HG03460 (cell line): ENCODE data around the gene DAZAP1.

Experiments
- ATAC-seq: cut with Tn5 transposase; IDR thresholded peaks from one replicate; pipeline ENCODE4 v1.9.1; 2021; ENCODE audit not compliant: unreplicated experiment

The DAZAP1 gene

DNA sequence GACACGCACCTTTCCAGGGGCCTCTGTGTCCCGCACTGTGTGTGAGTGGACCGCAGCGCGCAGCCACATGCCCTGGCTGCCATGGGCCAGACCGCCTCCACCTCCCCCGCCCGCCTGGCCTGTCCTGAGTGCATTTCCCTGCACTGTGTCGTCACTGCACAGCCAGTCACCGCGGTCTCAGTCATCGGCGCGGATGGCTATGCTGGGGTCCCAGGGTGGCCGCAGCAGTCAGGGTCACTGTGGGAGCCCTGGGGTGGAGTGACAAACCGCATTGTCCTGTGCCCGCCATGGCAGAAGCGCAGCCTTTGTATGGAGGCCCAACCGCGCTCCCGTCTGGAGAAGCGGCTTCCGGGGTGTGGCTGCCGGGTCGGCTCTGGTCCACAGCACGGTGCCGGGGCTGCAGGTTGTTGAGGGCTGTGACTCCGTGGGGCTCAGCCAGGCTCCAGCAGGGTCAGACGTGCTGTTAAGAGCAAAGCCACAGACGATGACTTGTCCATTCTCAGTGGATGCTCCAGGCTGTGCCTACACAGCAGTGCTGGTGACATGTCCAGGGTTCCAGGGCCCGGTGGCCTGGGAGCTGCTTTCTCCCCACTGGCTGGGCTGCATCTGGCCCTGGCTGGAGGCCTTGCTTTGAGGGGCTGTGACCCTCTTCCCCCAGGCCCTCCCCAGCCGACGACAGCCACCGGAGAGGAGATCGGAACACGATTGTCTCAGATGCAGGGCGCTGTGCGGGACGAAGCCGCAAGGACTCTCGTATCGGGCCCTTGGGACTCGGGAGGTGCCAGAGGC is 30.0 kb upstream of the DAZAP1 start:
- ATAC-seq = no peak

DNA sequence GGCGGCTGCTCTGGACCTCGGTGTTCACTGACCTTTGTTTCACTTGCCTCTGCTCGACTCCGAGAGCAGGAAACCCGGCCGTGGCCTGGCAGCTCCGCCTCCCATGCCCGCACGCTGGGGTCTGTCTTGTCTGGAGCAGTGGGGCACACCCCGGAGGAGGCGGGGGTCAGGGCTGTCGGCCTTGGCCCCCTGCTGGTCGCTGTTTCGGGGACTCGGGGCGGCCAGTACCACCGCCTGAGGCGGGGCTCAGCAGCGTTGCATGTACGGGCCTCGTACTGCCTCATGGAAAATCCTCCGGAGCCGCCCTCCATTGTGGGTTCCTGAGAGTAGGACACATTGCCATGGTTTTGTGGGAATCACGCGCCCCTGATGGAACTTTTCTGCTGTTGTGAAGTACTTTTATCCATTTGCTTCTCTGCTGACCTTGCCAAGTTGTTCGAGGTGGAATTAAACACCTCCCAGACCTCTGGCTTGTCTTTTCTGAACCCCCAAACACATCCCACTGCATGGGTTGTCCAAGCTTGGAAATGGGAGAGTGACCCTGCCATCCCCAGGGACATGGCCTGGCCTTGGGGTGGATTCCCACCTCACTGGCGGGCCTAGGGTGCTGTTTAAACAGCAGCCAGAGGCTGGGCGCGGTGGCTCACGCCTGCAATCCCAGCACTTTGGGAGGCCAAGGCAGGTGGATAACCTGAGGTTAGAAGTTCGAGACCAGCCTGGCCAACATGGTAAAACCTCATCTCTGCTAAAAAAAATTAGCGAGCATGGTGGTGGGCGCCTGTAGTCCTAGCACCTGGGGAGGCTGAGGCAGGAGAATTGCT is 29.2 kb upstream of the DAZAP1 start:
- no peak for ATAC-seq

DNA sequence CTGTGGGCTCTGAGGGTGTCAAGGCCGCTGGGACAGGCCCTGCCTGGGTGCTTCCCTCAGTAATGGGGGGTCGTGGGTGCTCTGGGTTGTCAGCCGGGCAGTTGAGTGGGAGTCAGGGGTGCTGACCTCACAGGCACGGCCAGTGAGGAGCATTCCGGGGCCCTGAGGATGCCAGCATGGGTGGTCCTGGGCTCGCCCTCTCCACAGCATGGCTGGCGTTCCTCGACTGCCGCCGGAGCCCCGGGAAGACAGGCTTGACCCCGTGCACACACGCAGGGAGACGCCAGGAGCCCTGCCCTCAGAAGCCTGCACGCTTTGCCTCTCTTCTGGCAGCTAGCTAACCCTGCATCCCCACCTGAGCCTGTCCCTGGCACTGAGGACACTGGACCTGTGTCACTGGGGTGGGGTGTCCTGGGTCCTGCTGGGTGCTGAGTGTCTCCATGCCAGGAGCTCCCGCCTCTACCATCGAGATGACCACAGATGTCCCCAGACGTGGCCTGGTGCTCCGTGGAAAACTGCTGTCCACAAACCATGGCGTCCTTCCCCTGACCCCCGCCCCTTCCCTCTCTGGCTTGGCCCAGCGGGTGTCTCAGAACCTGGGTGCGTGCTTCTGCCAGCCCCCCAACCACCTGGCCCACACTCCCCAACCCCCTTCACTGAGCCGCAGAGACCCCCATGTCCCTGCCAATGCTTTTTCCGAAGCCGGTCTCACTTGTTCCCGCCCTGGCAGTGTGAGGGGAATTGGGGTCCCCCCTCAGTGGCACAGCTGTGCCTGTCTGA is 28.1 kb upstream of the DAZAP1 start:
- ATAC-seq = no peak

DNA sequence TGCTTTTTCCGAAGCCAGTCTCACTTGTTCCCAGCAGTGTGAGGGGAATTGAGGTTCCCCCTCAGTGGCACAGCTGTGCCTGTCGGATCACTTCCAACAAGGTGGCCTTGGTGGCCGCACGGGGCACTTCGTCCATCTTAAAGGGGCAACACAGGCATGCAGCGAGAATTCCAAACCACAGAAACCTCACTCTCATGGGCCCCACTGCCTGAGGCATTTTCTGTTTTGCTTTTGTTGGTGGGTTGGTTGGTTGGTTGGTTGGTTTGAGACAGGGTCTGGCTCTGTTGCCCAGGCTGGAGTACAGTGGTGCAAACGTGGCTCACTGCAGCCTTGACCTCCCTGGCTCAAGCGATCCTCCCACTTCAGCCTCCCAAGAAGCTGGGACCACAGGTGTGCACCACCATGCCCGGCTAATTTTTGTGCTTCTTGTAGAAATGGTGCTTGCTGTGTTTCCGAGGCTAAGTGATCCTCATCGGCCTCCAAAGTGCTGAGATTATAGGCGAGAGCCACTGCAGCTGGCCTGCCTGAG is 27.4 kb upstream of the DAZAP1 start:
- no peak for ATAC-seq

DNA sequence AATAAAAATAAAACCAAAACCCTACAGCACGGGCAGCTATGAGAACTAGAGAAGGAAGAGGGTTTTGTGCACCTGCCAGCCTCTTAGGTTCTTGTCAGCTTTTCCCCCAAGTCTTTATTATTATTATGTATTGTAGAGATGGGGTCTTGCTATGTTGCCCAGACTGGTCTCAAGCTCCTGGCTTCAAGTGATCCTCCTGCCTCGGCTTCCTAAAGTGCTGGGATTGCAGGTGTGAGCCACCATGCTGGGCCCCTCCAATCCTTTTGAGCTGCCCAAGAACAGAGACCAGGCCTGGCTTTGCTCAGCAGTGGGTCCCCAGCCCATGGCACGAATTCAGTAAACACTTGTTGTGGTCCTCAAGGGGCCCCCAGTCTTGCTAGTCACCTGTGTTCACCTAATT is 25.1 kb upstream of the DAZAP1 start:
- ATAC-seq = no peak

DNA sequence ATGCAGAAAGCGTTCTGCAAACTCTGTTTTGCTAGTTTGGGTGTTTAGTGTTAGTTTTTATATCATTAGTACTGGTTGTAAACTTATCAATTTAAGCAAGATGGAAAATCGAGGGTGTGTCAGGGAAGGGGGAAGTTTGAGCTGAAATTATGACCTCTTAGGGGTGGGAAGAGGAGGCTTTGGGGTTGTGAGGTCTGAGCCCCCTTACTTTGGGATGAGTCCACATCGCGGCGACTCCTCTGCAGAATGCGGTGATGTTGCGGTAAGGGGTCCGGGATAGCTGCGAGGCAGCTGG is 24.4 kb upstream of the DAZAP1 start:
- ATAC-seq = no peak

DNA sequence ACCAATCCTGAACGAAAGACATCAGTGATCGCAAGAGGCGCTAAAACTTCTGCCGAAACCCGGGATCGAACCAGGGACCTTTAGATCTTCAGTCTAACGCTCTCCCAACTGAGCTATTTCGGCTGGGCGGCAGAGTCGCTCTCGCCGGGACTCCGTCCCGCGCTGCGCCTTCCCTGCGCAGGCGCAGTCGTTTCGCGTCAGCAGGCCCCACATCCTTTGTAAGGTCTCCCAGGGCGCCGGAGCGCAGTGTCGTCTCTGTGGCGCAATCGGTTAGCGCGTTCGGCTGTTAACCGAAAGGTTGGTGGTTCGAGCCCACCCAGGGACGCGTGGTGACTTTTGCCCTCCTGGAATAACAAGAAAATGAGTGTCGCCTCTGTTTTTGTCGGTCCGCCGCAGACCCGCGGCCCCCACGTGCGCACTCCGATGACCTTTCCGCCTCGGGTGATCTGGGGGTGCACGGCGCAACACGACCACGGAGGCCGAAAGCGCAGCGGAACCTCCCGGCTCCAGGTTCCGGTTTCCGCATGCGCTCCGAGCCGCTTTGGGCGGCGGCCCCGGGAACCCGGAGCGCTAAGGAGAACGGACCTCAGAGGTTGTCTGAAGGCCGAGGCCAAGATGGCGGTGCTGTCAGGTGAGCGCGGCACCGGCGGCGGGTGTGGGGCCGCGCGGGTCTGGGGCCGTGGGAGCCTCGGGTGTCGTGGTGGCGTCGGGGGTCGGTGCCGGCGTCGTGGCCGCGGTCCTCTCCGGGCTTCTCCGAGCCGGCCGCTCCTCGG is 23.9 kb upstream of the DAZAP1 start, which contains the start of gene NDUFS7:
TSS of gene NDUFS7 (plus strand) at position 596 of the 773 bp plus-strand sequence. CDS start at position 616, 20 bp downstream.
- ATAC-seq = peak; percentile 72

DNA sequence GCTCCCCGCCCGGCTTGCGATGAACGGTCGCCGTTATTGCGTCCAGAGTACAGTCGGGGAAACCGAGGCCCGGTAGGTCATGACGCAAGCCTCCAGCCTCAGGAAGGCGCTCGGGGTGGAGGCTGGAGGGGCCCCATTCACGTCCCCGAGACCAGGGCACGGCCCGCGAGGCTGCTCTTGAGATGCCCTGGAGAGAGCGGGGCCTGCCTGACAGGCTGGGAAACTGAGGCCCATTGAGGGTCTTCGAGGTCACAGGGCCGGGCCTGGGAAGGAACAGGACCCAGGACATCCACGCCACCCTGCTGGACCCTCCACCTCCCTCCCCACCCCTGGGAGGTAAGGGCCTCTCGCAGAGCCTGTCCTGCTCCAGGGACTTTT is 23.3 kb upstream of the DAZAP1 start:
- no peak for ATAC-seq

DNA sequence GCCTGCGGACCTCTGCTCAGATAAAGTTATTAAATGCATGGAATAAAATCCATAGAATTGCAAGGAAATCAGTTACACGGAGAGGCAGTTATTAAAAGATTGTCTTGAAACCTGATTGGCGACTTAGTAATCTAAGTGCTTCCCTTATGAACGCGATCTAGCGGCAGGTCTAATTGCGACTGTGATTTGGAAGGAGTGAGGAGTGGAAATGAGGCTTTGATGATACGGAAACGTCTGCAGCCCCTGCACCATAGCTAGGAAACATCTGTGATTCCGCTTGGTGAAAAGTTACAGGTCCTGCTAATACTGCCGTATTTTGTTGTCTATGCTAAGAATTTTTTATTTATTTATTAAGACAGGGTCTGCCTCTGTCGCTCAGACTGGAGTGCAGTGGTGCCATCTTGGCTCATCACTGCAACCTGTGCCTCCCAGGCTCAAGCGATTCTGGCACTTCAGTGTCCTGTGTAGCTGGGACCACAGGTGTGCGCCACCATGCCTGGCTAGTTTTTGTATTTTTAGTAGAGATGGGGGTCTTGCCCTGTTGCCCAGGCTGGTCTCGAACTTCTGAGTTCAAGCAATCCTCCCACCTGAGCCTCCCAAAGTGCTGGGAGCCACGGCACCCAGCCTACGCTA is 22.8 kb upstream of the DAZAP1 start:
- no peak for ATAC-seq

DNA sequence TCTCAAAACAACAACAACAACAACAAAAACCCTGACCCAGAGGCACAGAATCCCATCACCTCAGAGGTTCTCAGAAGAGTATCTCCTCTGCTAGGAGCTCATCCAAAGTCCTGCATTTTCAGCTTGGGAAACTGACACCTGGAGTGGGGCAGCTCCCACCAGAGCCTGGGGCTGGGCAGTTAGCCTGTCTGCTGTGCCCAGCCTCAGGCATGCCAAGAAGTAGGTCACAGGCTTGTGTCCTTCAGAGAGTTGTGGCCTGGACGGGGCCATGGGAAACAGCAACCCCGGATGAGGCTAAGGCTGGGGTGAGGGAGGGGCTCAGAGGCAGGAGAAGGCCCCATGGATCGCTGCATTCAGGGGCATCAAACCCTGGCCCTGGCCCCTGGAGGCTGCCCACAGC is 21.6 kb upstream of the DAZAP1 start:
- ATAC-seq = no peak

DNA sequence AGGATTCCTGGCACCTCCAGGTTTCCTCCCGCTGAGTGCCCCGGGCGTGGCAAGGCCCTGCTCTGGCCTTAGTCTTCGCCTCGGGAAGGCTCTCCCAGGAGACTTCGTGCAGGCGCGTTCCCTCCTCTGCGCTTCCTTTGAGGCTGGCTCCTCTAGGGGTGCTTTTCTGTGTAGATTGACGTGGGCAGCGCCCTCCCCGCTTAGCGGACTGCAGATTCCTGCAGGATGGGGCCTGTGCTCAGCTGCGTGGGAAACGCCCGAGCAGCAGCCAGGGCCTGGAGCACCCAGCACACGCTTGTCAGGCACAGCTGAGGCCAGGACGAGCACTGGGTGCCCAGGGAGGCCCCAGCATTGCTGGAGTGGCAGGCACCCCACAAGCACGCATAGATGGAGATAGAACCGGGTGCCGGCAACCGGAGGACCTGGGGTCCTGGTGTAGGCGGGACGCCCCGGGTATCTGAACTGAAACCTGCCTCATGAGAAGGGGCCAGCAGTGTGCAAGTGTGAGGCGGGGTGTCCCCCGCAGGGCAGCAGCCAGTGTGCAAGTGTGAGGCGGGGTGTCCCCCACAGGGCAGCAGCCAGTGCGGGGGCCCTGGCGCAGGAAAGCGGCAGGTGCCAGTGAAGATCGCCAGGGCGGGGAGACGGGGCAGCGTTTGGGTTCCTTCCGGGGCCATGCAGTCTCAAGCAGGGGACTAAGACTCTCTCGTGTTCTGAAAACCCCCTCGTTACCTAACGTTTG is 20.3 kb upstream of the DAZAP1 start:
- no peak for ATAC-seq

DNA sequence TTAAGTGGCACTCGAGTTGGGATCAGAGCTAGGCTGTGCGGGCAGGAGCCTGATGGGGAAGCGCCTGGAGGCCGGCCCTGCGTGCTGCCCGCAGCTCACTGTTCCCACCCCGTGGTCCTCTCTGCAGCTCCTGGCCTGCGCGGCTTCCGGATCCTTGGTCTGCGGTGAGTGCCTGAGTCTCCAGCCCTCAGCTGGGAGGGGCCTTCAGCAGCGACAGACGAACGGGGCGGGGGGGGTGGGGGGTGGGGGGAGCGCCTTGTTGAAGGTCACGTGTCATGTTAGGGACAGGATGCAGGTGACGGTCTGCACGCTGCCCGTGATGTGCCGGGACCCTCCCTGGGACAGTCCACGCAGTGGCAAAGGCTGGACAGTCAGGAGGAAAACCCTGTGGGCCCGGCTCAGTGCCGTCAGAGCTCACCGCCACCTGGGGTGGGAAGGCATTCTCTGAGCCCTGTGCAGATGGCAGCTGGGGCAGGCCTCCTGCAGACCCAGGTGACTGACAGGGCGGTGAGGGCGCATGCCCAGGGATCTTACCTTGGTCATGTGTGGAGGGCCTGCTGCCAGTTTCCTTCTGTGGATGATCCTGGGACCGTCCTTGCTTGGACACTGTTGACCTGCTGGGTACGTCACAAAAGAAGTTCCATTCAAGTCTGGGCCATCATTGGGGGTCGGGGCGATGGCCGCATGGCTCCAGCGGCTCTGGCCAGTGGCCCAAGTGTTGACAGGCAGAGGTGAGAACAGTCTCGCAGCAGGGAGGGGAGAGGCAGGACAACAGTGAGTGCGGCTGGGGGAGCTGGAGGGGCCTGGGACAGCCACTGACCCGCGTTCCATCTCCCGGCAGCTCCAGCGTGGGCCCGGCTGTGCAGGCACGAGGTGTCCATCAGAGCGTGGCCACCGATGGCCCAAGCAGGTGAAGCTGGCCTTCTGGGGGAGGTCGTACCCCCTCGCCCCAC is 19.4 kb upstream of the DAZAP1 start:
- ATAC-seq = no peak

DNA sequence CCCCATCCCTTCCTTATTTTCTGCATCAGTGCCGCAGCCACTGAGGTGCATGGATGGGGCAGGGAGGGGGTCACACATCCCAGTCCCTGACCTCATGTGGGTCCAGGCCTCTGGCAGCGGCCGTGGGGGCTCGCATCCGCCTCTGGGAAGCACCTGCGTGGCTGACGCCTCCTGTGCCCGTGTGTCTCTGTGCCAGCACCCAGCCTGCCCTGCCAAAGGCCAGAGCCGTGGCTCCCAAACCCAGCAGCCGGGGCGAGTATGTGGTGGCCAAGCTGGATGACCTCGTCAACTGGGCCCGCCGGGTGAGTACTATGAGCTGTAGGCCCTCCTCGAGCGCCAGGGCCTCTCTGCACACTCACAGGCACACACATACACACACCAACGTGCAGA is 18.8 kb upstream of the DAZAP1 start:
- ATAC-seq = no peak

DNA sequence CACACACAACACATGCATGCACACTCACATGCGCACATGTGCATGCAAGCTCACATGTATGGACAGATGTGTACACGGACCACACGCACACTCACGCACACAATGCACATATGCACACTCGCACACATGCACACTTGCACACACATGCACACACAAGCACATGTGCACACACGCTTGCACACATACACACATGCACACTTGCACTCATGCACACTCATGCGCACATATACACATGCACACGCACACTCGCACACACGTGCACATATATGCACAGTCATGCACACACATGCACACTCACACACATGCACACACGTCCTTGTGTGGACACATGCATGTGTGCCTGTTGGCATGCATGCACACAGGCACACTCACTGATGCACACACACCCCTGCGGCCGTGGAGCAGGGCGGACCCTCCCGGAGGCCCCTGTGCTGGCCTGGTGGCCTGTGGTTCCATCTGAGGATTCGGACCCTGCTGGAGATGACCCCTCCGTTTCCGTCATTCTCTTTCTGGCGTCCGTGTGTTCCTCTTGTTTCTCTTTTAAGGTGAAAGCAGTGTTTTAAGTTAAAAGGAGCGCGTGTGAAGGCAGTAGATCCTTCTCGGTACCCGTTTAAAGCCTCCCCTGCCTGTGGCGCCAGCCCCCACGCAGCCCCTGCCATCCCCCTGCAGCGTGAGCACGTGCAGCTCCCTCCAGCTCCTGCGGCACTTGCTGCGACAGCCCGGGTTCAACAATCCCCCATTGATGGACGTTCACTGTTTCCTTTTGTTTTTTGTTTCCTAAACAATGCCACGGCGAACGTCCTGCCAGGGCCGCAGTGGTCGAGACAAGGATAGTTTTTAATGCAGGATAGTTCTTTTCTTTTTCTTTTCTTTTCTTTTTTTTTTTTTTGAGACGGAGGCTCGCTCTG is 18.1 kb upstream of the DAZAP1 start:
- no peak for ATAC-seq

DNA sequence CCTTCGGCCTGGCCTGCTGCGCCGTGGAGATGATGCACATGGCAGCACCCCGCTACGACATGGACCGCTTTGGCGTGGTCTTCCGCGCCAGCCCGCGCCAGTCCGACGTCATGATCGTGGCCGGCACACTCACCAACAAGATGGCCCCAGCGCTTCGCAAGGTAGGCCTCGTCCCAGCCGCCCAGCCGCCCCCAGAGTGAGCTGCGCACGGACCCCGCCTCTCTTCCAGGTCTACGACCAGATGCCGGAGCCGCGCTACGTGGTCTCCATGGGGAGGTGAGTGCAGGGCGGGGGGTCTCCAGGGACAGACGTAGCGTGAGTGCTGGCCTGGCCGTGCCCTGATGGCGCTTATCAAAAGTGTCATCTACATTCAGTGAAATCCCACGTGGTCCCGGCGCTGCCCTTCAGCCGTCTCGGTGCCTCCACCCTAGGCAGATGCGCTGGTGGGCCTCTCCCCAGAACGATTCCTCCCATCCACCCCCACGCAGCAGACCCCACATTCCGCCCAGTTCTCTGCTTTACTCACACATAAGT is 16.4 kb upstream of the DAZAP1 start:
- no peak for ATAC-seq

DNA sequence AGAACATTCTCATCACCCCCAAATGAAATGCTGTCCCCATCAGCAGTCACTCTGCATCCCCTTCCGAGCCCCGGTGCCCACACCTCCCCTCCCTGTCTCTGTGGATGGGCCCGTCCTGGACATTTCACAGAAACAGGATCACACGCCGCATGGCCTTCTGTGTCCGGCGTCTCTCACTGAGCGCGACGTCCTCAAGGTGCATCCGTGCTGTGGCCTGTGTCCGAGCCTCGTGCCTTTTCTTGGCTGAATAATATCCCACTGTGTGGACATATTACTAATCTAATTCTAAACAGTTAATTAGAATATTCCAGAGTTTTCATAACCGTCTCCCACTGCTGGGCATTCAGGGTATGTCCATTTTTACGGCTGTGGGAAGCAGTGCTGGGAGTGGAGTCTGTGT is 15.0 kb upstream of the DAZAP1 start:
- no peak for ATAC-seq

DNA sequence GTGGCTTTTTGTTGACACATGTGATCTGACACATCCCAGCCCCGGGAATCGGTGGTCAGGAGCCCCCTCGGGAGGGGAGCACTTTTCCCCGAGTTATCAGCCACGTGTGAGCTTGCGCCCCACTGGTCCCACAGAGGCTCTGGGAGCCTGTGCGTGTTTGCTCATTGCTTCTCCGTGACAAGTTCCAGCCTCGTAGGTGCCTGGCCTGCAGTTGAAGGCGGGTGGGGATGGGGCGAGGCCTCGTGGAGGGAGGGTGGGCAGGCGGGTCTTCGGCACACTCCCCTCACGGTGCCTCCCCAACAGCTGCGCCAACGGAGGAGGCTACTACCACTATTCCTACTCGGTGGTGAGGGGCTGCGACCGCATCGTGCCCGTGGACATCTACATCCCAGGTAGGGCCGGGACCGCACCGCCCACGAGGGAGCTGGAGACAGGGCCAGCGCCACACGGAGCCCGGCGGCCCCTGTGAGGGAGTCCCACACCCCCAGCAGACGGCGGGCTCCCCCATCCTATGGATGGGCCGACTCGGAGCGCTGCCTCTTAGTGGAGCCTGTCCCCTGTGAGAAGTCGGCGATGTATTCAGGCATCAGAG is 14.4 kb upstream of the DAZAP1 start:
- ATAC-seq = no peak
